Uterus (tissue), 2 donors: Measurements from ENCODE around the gene GNB5.

Experiments used
- POLR2A ChIP-seq, 2 donors: fragments of 450-650 bp; IDR thresholded peaks; one replicate each; pipeline ENCODE4 v1.6.1; 2016; ENCODE audit warnings: antibody characterized with exemption in 2 of 2, mild to moderate bottlenecking in 1 of 2, moderate library complexity in 1 of 2
- TF ChIP-seq, protein P1 (sequence below), 4 experiments: fragments of 200-600 bp in 2 of 4; fragments of 450-650 bp in 2 of 4; sonication (generic) in 2 of 4; IDR thresholded peaks; one replicate each; pipeline ENCODE4 v1.5.1; 2016 to 2019; ENCODE audit warnings: antibody characterized with exemption in 4 of 4, mild to moderate bottlenecking in 2 of 4, moderate library complexity in 1 of 4

DNA sequence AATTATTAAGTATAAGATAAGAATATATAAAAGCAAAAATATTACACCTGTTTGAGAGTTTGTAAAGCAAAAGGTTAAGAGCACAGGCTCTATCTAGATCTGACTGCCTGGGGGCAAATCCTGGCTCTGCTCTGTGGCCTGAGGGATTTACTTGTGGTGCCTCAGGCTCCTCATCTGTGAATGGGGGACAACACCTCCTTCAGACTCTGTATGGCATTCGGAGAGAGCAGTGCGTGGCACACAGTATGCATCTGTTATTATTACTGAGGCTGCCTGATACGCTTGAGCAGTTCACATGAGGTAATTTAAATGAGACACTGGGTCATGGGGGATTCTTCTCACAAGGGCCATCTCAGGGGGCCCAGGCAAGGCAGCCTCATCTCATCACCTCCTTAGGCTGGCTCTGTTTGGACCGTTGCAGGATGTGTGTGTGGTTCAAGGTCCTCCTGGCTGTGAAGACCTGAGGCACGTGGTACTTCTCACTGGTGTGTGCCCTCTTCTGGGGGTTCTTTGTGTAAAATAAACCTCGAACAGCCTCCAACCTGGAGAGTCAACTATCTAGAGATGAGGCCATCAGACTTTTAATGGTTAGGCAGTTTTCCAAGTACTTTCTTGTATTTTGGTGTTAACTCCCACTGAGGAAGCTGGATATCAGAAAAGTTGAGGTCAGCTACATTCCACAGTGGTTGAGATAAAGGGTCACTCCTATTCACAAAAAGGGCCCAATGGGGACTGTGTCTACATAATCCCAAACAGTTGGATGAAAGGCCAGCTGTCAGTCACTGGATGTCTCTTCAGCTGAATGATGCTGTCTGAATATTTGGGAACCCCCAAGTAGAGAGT, 9.0 kb downstream of the GNB5 start:
- TF ChIP-seq, protein P1, sequence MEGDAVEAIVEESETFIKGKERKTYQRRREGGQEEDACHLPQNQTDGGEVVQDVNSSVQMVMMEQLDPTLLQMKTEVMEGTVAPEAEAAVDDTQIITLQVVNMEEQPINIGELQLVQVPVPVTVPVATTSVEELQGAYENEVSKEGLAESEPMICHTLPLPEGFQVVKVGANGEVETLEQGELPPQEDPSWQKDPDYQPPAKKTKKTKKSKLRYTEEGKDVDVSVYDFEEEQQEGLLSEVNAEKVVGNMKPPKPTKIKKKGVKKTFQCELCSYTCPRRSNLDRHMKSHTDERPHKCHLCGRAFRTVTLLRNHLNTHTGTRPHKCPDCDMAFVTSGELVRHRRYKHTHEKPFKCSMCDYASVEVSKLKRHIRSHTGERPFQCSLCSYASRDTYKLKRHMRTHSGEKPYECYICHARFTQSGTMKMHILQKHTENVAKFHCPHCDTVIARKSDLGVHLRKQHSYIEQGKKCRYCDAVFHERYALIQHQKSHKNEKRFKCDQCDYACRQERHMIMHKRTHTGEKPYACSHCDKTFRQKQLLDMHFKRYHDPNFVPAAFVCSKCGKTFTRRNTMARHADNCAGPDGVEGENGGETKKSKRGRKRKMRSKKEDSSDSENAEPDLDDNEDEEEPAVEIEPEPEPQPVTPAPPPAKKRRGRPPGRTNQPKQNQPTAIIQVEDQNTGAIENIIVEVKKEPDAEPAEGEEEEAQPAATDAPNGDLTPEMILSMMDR (IDR thresholded peaks at IDR 0.05): no peak
- no peak for TF ChIP-seq POLR2A (IDR thresholded peaks at IDR 0.05)
